ENCODE measurements around the gene TUBGCP2.

DNA sequence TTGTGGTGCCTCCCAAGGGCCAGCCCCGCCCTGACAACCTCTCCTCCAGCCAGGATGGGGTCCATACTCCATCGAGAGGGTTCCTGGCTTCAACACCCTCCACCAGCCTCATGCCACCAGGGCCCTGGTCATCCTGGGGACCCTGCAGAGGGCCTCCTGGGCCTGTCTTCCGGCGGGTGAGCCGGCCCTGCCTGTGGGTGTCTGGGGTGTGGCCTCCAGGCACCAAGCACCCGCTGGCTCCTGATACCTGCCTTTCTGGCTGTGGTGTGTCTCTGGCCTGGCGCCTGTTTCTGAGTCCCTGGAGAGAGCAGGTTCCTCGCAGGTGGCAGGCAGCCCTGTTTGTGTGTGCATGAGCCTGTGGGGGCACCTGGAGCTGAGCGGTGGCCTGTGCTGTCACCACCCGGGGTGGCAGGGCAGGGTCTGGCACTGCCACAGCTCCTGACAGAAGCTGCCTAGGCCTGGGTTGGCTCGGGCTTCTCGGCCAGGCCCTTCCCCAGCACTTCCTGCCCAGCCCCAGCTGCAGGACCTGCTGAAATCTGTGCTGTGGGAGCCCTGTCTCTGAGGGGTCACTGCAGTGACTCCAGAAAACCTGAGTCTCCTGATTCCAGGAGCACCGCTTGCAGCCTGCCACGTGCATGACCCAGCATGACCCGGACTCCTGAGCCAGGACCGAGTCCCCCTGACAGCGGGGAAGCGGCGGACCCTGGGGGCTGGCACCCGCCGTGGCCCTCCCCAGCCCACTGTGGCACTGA, 50.4 kb downstream of the TUBGCP2 start:
- peak in 1 of 2 donors; percentile 2 for TF ChIP-seq POLR2A (IDR thresholded peaks at IDR 0.05)
- no peak for TF ChIP-seq POLR2AphosphoS5 (IDR thresholded peaks at IDR 0.05)
- TF ChIP-seq, protein P1, sequence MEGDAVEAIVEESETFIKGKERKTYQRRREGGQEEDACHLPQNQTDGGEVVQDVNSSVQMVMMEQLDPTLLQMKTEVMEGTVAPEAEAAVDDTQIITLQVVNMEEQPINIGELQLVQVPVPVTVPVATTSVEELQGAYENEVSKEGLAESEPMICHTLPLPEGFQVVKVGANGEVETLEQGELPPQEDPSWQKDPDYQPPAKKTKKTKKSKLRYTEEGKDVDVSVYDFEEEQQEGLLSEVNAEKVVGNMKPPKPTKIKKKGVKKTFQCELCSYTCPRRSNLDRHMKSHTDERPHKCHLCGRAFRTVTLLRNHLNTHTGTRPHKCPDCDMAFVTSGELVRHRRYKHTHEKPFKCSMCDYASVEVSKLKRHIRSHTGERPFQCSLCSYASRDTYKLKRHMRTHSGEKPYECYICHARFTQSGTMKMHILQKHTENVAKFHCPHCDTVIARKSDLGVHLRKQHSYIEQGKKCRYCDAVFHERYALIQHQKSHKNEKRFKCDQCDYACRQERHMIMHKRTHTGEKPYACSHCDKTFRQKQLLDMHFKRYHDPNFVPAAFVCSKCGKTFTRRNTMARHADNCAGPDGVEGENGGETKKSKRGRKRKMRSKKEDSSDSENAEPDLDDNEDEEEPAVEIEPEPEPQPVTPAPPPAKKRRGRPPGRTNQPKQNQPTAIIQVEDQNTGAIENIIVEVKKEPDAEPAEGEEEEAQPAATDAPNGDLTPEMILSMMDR (IDR thresholded peaks at IDR 0.05): no peak
- TF ChIP-seq EP300 (IDR thresholded peaks at IDR 0.05): no peak

Measured in suprapubic skin (tissue), 4 donors.